H1 (cell line): Measurements from ENCODE around the gene OGDHL.

Experiments used
- EP300 ChIP-seq, 2 experiments: IDR thresholded peaks; 1 replicate in 1 of 2; 2 replicates in 1 of 2; pipeline ENCODE4 v1.6.1; 2011 to 2012; ENCODE audit warnings: low read depth in 2 of 2, low read length in 2 of 2, mild to moderate bottlenecking in 2 of 2, borderline replicate concordance in 1 of 2, inconsistent platforms in 1 of 2, moderate library complexity in 1 of 2
- EZH2 ChIP-seq: fragments of 200-600 bp; sonication (generic); IDR thresholded peaks from 2 replicates; pipeline ENCODE4 v1.7.1; 2012; ENCODE audit warnings: low read depth, mild to moderate bottlenecking, moderate library complexity, low read length, inconsistent platforms; ENCODE audit not compliant: severe bottlenecking
- MAX ChIP-seq: IDR thresholded peaks from 2 replicates; pipeline ENCODE4 v1.6.1; 2012; ENCODE audit warnings: inconsistent platforms
- NANOG ChIP-seq: IDR thresholded peaks from 2 replicates; pipeline ENCODE4 v1.6.1; 2011; ENCODE audit warnings: low read length, low read depth, mild to moderate bottlenecking, inconsistent platforms; ENCODE audit not compliant: insufficient read depth, poor library complexity, severe bottlenecking
- POLR2AphosphoS5 ChIP-seq: IDR thresholded peaks from 2 replicates; pipeline ENCODE4 v1.6.1; 2011; ENCODE audit warnings: low read depth, low read length
- RAD21 ChIP-seq, 2 experiments: IDR thresholded peaks in 1 of 2; conservative IDR thresholded peaks in 1 of 2; 2 replicates each; pipeline ENCODE4 v1.6.1; 2011; ENCODE audit warnings: low read depth in 2 of 2, low read length in 2 of 2, improper control_type of control experiment in 1 of 2, inconsistent platforms in 1 of 2, mild to moderate bottlenecking in 1 of 2, moderate library complexity in 1 of 2
- SRF ChIP-seq: IDR thresholded peaks from 2 replicates; pipeline ENCODE4 v1.6.1; 2011; ENCODE audit warnings: mild to moderate bottlenecking, low read depth, low read length, moderate library complexity
- SUZ12 ChIP-seq: fragments of 200-600 bp; sonication (generic); IDR thresholded peaks from 2 replicates; pipeline ENCODE4 v1.6.1; 2012; ENCODE audit warnings: mild to moderate bottlenecking, inconsistent platforms, low read length, moderate library complexity, mixed read lengths
- TEAD4 ChIP-seq: IDR thresholded peaks from 2 replicates; pipeline ENCODE4 v1.6.1; 2012; ENCODE audit warnings: low read depth, low read length, inconsistent platforms, mixed read lengths
- USF2 ChIP-seq: IDR thresholded peaks from 2 replicates; pipeline ENCODE4 v1.6.1; 2011; ENCODE audit warnings: low read length, improper control_type of control experiment
- TF ChIP-seq, protein P1 (sequence below), 3 experiments: IDR thresholded peaks; 1 replicate in 2 of 3; 2 replicates in 1 of 3; pipeline versions ENCODE4 v1.5.1 to v1.6.1; 2011; ENCODE audit warnings: low read length in 3 of 3, mild to moderate bottlenecking in 3 of 3, inconsistent platforms in 2 of 3, low read depth in 1 of 3, moderate library complexity in 1 of 3; ENCODE audit not compliant: insufficient read depth in 1 of 3; ENCODE audit errors: control extremely low read depth in 1 of 3

GRCh38 chr10:49756641-49757040, 5.5 kb downstream of the OGDHL start:
- TF ChIP-seq SRF (no peak), SUZ12 (no peak), EZH2 (no peak), USF2 (no peak), MAX (no peak), POLR2AphosphoS5 (no peak), TEAD4 (no peak), RAD21 (IDR thresholded peaks at IDR 0.05 in 1 of 2, conservative IDR thresholded peaks at IDR 0.05 in 1 of 2; ENCODE audit: low read depth in 2 of 2, low read length in 2 of 2) (no peak), NANOG (no peak), EP300 (IDR thresholded peaks at IDR 0.05; ENCODE audit: borderline replicate concordance in 1 of 2, low read depth in 2 of 2, low read length in 2 of 2) (no peak)
- TF ChIP-seq, protein P1, sequence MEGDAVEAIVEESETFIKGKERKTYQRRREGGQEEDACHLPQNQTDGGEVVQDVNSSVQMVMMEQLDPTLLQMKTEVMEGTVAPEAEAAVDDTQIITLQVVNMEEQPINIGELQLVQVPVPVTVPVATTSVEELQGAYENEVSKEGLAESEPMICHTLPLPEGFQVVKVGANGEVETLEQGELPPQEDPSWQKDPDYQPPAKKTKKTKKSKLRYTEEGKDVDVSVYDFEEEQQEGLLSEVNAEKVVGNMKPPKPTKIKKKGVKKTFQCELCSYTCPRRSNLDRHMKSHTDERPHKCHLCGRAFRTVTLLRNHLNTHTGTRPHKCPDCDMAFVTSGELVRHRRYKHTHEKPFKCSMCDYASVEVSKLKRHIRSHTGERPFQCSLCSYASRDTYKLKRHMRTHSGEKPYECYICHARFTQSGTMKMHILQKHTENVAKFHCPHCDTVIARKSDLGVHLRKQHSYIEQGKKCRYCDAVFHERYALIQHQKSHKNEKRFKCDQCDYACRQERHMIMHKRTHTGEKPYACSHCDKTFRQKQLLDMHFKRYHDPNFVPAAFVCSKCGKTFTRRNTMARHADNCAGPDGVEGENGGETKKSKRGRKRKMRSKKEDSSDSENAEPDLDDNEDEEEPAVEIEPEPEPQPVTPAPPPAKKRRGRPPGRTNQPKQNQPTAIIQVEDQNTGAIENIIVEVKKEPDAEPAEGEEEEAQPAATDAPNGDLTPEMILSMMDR (IDR thresholded peaks at IDR 0.05; ENCODE audit: control extremely low read depth in 1 of 3, insufficient read depth in 1 of 3, low read depth in 1 of 3, low read length in 3 of 3): no peak
